Measurements from ENCODE around the gene ESYT2. TPM values are rescaled to one million over a fixed set of nuclear protein-coding genes. Genes with fewer than 3 reads are reported as not detected.
A peak's percentile ranks its signal among the peaks of the same experiment; 100 is the strongest.

ESYT2 gene
- total RNA-seq, 1 donor from 2014 or later = 40.3 TPM

DNA sequence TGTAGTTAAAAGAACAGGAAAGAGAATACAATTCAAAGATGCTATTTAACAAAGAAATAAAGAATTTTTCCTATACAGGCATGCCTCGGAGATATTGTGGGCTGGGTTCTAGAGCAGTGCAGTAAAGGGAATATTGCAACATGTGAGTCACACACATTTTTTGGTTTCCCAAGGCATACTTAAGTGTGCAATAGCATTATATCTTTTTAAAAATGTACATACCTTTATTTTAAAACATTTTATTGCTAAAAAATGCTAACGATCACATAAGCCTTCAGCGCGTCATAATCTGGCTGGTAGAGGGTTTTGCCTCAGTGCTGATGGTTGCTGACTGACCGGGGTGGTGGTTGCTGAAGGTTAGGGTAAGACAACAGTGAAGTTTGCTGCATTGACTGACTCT is 54.4 kb downstream of the ESYT2 start:
- no peak for DNase-seq (ENCODE audit: low read depth in 2 of 2)

DNA sequence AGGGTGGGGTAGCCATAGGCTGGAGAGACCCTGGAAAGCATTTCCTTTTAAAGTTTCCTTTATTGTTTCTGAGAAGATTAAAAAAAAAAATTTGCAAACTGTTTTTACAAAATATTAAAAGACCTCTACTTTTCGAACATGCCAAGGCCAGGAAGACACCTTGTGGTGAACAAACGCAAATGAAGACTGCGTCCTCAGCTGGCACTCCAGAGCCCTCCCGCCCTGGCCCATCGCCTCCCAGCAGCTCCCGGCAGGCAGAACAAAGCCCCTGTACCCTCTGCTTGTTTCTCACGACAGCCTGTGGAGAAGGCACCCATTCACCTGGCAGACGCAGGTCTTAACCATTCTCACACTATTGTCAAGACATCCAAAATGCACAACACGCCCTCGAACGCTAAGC is 56.4 kb downstream of the ESYT2 start:
- peak in 1 of 2 donors; percentile 19 for DNase-seq (ENCODE audit: low read depth in 2 of 2)

DNA sequence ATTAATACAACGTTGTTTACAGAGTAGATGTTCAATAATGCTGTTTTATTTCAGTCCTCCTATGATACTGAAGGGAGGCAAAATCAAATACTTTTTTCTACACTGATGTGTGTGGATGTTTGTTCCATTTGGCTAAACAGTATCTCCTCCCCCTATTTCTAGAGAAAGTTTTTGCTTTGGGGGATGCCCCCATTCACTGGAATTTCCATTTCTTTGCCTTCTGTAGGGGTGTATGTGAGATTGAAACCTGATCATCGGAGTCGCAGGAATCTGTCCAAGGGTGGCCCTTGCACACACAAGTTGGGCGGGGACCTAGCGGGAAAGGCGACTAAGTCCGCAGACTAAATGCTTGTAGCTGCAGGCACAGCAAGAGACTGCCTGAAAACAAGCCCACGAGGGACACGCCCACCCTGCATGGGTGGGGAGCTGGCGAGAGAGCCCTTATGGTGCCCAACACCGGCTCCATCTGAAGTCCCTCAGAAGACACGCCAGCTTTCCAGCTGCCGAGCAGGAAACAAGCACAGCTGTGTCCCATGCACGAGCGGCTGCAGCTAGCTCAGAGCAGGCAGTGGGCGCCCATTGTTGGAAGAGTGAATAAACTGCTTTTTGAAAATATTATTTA is 58.0 kb downstream of the ESYT2 start:
- no peak for DNase-seq (ENCODE audit: low read depth in 2 of 2)

DNA sequence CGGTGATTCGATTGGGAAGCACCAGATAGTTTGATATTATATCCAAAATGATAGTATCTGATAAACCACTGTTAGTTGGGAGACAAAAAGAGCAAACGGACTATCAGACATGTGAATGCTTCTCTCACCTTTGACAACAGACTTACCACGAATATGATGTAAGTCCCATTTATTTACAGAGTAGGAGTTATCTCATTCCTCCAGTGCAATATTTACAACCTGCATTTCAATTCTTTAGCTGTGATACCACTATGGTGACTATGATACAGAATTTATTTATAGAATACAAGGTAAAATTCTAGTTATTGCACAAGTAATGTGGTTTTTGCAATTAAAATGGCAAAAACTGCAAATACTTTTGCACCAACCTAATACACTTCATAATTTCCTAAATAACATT is 61.6 kb downstream of the ESYT2 start:
- no peak for DNase-seq (ENCODE audit: low read depth in 2 of 2)

DNA sequence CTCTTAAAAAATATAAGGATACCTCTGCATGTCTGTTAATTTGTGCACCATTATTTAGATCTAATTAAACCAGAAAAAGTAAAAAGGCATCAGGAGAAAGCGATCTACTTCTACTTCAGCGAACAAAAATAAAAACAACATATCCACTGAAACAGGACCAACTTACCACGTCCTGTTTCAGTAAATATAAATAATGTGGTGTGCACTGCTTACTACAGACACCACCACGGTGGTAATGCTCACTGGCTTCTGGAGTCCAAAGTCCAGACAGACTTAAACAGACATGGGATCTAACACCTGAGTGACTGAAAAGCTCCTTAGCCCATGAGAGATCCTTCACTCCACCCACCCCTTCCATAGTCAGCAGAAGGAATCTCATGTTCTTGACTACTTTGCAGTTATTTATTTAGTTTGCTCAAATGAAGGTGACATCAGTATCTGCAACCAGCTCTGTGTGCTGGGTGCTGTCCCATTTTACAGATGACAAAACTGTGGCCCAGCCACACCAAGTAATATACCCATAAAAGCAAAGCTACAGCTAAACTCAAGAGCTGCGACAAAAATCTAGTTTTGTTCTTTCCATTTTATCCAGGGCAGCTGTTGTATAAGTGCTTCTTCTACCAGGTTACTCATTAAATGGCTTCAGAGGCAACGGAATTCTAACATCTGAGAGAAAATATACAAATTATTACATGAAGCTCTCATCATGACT is 62.6 kb downstream of the ESYT2 start:
- DNase-seq (ENCODE audit: low read depth in 2 of 2) = no peak

DNA sequence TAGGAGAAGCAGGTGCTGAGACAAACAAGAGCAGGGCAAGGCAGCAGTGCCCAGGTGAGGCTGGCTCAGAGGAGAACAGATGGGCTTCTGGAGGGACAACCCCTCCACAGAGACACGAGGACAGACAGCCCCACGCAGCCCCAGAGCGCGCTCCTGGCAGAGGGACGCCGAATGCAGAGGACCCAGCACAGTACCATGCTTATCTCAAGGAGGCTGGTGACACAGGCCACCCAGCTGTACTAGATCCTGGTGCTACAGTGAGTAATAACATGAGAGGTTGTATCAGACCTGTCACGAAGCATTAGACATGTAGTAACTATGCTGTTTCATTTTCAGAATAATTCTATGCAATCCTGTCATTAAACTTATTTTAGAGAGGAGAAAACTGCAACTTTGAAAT is 64.3 kb downstream of the ESYT2 start:
- no peak for DNase-seq (ENCODE audit: low read depth in 2 of 2)

DNA sequence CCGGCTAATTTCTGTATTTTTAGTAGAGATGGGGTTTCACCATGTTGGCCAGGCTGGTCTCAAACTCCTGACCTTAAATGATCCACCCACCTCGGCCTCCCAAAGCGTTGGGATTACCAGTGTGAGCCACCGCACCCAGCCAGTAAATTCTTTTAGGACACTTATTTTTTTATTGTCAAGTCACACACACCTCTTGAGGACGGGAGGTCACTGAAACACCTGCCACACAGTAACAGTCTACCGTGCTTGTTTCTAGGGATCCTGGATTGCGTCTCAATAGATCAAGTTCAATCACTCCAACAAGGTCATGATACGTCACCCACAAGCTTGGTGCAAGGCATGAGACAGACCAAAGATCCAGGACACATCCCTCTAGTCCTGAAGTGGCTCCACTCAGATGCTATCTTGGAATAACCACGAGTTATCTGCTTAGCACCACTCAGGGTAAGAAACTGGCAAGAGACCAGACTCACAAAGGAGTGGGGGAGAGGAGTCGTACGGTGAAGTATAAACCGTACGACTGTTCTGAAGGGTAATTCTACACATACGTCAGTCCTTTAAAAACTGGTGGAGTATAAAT is 65.8 kb downstream of the ESYT2 start:
- DNase-seq (ENCODE audit: low read depth in 2 of 2) = no peak

DNA sequence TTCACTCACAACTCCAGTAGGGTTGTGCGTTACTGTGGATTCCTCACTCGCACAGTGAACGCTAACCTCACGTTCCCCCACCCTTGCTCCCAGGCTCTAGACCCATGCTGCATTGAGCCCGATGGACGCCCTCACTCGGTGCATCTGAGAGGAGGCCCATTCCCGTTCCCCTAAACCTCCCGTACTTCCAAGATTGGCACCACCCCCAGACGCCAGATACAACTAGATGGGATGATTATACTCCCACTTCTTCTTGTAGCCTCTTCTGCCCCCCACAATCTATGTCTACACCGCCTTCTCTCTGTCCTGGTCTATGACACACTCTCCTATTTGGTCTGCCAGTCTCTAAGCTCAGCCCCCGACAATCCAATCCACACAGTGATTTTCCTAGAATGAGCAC is 67.4 kb downstream of the ESYT2 start:
- DNase-seq (ENCODE audit: low read depth in 2 of 2) = no peak

DNA sequence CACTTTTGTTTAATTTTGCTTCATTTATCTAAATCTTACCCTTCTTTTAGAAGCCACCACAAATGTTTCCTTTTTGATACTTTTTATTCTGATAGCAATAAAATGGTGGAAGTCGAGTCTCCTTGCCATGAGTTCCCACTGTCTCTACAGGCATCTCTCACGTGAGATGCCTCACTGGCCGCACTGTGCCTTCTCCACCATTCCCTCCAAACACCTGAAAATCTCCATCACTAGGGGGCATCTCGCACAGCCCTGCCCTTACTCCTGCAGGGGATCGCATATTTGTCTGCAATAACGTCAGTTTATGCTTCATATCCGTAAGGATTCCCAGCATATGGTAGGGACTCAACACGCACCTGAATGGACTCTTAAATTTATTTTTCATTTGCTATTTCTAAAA is 68.4 kb downstream of the ESYT2 start:
- peak in 1 of 2 donors; percentile 21 for DNase-seq (ENCODE audit: low read depth in 2 of 2)

DNA sequence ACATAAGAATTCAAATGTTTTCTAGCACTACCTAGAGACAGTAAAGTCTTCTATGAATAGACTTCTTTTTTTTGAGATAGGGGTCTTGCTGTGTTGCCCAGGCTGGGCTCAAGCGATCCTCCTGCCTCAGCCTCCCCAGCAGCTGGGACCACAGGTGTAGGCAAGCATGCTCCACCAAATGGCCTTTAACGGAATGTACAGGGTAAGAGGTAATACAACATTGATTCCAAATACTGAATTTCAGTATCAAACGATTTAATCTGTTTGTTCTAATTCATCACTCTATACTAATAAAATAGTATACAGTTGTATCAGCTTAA is 68.9 kb downstream of the ESYT2 start:
- DNase-seq (ENCODE audit: low read depth in 2 of 2) = no peak

DNA sequence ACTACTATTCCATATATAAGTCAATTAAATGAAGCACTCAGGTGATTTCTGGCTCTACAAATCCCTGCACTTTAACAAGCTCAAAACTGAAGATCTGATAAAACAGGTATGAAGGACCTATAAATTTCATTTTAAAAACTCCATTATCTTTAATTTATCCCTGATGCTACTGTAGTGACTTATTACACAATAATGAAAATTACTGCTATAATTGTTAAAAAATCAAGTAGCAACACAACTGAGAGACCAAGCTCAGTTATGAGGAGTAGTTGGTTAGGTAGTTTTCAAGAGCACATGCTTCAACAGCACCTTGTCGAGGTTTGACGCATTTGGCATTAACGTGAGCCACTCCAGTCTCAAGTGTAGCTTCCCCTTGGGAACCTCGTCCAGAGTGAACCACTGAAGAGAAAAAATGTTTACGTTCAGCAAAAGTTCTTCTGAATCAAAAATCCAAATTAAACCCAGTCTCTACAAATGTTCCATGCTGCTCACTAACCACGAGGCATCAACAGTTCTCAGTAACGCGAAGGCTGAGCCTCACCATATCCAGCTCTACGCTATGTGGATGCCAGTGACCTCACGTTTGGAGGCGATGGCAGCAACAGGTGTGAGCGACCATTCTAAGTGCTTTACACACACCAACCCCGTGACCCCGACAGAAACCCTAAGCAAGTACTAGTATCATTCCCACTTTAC is 69.4 kb downstream of the ESYT2 start:
- DNase-seq (ENCODE audit: low read depth in 2 of 2) = no peak

DNA sequence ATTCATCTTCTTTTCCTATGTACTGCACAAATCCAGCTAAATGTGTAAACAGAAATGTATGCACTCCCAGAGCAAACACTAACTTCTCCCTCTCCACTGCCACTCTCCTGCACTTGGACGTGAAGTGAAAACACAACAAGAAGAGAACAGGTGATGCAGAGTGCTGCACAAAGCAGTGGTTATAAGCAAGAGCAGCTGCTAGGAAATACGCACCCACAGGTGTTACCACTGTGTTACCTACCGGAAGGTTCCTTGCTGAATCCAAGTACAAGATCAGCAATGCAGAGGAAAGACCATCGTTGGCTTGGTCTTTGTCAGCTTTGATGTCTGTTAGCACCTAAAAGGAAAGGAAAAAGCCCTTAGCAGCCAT is 70.1 kb downstream of the ESYT2 start:
- DNase-seq (ENCODE audit: low read depth in 2 of 2) = no peak

DNA sequence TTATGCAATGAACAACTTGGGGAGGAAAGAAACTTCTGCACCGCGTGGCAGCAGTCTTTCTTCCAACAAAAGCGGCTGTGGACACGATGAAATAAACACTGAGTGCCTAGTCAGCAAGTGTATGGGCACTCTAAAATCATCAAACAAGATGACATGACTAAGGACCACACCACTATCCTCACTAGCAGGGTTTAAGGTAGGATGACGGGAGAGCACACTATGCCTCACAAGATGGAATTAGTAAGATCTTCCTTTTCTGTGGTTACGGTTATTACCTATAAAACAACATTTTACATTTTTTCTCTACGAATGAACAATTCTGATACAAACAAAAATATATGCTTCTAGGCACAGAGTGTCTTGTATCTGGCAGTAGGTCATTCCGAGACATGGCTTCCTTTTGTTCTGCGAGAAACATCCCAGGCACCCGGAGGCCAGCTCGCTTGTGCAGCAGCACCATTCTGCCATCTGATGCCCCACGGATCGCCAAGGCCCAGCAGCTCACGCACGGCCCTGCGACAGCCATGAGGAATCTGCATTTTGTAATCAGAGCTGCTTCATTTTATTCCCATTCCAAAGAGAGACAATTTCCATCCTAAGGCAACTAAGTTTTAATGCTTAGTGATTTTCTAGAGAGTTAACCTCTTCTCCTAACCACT is 70.6 kb downstream of the ESYT2 start:
- DNase-seq (ENCODE audit: low read depth in 2 of 2) = no peak

DNA sequence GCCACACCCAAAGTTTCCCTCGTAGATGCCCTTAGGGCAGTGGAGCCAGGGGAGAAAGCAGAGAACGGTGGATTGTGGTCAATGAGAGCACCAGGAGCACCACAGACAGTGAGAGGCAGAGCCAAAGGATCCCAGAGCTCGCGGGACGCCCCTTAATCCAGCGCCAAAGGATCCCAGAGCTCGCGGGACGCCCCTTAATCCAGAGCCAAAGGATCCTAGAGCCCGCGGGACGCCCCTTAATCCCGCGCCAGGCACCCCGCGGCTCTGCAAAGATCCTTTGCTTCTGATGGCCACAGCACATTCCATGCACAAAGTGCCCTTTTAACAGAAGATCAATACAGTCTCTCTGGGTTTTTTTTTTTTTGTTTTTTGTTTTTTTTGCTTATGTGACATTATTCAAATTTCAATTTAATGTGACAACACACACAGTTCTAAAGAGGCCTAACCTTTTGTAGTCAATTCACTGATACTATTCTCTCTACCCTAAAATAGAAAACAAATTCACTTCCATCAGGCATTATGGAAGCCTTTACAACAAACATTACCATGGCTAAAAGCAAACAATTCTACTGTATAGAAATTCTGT is 71.8 kb downstream of the ESYT2 start:
- DNase-seq (ENCODE audit: low read depth in 2 of 2) = no peak

DNA sequence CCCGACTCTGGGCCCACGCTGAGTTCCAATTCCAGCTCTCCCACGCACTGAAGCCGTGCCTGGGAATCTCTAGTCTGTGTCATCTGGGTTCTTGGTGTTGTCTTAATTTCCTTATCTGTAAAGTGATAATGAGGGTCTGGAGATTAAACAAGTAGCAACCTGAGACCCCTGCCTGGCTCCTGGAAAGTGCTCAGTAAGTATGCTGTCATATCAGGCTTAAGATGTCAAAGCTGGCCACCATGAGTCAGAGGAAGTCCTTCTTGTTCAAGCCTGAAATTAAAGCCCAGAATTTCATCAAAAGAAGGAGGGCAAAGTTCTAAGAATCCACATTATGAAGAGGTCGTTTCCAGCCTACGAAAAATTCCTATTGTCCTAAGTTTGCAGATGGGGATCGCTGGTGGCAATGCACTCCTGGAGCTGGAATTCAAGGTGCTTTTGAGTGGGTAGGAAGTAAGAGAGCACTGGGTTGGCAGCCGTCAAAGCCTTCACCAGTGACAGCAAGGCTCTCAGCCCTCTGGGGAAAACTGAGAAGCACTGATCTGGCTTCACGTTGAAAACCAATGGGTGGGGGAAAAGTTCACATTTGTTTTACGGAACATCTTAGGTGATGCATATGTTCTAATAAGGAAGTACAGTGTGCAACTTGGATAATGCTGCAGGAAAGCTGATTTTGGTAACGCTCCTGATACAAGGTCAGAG is 74.4 kb downstream of the ESYT2 start:
- no peak for DNase-seq (ENCODE audit: low read depth in 2 of 2)

DNA sequence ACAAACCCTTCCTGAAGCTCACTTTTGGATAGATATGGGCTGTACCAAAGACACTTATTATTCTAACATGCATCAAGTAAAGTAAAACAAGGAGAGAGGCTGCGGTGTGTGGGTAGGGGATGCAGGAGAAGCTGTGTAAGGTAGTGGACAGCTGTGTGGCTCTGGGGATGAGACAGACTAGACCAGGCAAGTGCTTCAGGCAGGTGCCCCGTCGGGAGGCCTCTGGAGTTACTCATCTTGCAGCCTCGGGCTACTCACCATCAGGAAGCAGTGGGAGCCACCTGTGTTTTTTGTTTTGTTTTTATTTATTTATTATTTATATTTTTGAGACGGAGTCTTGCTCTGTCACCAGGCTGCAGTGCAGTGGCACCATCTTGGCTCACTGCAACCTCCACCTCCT is 75.4 kb downstream of the ESYT2 start:
- DNase-seq (ENCODE audit: low read depth in 2 of 2) = no peak

DNA sequence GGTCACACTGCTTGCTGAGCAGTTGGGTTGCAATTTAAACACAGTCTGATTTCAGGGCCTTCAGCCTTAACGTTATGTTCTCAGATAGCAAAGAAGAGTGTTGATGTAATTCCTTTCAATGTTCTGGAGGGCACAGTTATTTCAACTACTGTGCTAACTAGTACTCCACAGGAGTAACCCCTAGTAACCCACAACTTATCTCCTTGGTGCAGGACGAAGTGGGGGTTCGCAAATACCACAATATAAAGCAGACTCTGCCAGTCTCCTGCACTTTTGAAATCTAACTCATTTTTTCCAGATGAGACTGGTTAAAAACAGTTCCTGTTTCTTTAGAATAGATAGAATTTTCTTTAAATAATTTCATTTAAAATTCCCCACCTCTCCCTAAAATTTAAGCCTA is 77.6 kb downstream of the ESYT2 start:
- DNase-seq (ENCODE audit: low read depth in 2 of 2) = no peak

DNA sequence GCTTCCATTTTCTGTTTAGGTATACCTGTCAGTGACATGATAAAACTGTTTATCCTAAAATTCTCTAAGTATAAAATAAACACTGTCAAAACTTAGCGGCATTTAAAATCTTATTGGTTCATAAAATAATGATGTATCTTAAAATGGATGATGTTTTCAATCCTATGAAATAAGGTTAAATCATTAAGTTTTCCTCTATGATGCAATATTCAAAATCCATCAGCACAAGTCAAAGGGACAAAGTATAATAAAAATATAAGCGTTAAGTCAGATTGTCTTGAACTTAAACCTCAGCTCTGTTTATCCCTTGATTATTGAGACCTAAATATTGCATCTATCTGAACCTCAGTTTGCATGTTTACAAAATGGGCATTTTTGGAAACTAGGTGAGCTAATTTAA is 78.1 kb downstream of the ESYT2 start:
- no peak for DNase-seq (ENCODE audit: low read depth in 2 of 2)

DNA sequence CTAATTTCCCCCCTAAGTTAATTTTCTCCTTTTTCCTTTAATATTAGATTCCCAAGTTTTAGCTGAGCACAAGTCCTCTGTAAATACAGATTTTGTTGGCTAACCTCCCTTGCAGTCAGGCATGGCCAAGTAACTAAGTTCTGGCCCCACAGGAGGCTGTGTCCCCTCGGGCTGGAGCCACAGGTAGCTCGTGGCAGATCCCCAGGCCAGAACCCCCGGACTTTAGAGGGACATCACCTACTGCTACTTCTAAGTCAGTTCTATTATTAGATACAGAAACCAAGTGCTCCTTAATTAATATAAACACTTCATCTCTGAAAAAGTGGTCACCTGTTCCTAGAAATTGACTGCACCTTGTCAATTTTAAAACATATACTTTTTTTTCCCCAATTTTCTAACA is 78.6 kb downstream of the ESYT2 start:
- DNase-seq (ENCODE audit: low read depth in 2 of 2) = no peak

DNA sequence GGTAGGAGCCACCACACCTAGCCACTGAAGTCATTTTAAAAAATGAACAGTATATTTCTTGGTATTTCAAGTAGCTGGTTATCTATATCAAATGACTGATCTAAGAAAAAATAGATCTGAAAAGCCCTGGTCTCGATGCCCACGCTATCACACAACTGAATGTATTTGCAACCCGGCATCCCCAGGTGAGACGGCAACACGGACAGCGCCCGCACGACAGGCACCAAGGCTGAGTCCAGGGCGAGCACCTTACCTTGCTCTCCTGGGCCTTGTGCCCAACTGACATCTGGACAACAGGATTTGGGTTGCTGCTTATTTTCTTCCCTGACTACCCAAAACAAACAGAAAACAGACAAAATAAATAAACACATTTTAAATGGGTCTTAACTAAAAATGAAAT is 79.9 kb downstream of the ESYT2 start:
- DNase-seq (ENCODE audit: low read depth in 2 of 2) = no peak

DNA sequence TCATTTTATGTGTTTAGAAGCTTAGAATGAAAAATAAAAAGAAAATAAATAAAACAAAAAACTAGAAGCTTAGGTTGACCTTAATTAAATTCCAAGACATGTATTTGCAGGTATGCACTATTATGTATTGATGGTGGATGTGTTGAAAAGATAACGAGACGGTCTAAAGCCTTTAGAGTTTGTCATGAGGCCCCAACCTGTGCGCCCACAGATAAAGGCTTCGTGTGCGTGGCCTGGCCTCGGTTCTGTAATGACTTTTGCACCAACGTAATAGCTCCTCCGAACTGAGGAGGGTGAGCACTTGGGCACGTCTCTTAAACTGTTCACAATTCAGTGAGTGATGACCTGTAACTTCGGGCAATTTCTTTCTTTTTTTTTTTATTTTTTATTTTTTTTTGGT is 81.0 kb downstream of the ESYT2 start:
- no peak for DNase-seq (ENCODE audit: low read depth in 2 of 2)

Data from dermis microvascular lymphatic vessel endothelial cell (primary cell).